ENCODE results near the gene CWC25. TPM values are rescaled to one million over a fixed set of nuclear protein-coding genes. Genes with fewer than 3 reads are reported as not detected.

Gene CWC25
- total and polyA plus RNA-seq, 9 of the 15 experiments (the other 6 are each of a cell fraction or from before 2014, with no cell fraction given) = 16.5 to 27.4 (median 23.0) TPM

DNA sequence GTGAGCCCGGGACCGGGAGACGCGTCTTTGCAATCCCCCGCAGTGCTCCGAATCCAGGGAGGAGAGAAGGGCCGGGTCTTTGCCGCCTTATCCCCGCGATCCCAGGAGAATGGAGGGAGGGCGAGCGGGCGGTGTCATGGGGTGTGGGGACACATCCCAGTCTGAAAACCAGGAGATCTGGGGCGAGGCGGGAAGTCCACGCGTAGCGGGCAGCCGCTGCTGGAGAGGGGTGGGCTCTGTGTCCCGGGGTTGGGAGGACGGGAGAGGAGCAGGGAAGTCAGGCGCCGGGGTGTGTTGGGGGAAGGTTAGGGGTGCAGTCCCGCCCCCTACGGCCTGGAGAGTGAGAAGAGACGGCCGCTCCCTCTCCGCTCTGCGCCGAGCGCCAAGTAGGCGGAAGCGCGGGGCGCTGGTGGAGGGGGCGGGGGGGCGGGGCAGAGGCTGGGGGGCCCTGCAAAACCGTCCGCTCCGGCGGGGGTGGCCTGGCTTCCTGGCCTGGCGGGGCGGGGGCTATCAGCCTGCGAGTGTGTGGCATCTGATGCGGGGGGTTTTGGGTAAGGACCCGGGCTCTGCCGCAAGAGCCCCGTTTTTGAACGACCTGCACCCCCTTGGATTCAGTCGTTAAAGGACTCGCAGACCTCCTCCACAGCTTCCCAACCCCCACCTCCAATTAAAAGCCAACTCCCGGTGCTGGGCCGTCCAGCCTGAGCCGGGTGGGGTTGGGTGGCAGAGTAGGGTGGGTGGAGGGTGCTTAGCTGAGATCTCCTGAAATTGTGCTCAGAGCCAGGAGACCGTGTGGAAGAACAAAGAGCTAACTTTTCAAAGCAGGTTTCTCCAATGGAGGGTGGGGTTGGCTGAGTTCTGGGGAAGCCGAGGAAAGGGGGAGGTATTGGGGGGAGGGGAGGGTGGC lies 45.4 kb upstream of the CWC25 start (continued):
- TF ChIP-seq ZNF778 (CRISPR knock-in tag; IDR thresholded peaks at IDR 0.05) (no peak), SIN3B (IDR thresholded peaks at IDR 0.05; ENCODE audit: low read depth) (no peak), CHD2 (IDR thresholded peaks at IDR 0.05; ENCODE audit: low read depth, low read length) (no peak), POLR2G (IDR thresholded peaks at IDR 0.05; ENCODE audit: low read depth, low read length) (peak; percentile 71), STAT5B (CRISPR knock-in tag; IDR thresholded peaks at IDR 0.05) (no peak), MTA3 (IDR thresholded peaks at IDR 0.05; ENCODE audit: borderline replicate concordance) (no peak), HMG20A (CRISPR knock-in tag; conservative IDR thresholded peaks at IDR 0.05) (no peak), RB1 (IDR thresholded peaks at IDR 0.05; ENCODE audit: low read depth) (no peak), HNRNPL (IDR thresholded peaks at IDR 0.05; ENCODE audit: low read depth, low read length) (no peak), KDM1A (IDR thresholded peaks at IDR 0.05) (no peak; a peak in 1 of 4 replicates), KLF16 (IDR thresholded peaks at IDR 0.05) (no peak)
- TF ChIP-seq, protein P1, sequence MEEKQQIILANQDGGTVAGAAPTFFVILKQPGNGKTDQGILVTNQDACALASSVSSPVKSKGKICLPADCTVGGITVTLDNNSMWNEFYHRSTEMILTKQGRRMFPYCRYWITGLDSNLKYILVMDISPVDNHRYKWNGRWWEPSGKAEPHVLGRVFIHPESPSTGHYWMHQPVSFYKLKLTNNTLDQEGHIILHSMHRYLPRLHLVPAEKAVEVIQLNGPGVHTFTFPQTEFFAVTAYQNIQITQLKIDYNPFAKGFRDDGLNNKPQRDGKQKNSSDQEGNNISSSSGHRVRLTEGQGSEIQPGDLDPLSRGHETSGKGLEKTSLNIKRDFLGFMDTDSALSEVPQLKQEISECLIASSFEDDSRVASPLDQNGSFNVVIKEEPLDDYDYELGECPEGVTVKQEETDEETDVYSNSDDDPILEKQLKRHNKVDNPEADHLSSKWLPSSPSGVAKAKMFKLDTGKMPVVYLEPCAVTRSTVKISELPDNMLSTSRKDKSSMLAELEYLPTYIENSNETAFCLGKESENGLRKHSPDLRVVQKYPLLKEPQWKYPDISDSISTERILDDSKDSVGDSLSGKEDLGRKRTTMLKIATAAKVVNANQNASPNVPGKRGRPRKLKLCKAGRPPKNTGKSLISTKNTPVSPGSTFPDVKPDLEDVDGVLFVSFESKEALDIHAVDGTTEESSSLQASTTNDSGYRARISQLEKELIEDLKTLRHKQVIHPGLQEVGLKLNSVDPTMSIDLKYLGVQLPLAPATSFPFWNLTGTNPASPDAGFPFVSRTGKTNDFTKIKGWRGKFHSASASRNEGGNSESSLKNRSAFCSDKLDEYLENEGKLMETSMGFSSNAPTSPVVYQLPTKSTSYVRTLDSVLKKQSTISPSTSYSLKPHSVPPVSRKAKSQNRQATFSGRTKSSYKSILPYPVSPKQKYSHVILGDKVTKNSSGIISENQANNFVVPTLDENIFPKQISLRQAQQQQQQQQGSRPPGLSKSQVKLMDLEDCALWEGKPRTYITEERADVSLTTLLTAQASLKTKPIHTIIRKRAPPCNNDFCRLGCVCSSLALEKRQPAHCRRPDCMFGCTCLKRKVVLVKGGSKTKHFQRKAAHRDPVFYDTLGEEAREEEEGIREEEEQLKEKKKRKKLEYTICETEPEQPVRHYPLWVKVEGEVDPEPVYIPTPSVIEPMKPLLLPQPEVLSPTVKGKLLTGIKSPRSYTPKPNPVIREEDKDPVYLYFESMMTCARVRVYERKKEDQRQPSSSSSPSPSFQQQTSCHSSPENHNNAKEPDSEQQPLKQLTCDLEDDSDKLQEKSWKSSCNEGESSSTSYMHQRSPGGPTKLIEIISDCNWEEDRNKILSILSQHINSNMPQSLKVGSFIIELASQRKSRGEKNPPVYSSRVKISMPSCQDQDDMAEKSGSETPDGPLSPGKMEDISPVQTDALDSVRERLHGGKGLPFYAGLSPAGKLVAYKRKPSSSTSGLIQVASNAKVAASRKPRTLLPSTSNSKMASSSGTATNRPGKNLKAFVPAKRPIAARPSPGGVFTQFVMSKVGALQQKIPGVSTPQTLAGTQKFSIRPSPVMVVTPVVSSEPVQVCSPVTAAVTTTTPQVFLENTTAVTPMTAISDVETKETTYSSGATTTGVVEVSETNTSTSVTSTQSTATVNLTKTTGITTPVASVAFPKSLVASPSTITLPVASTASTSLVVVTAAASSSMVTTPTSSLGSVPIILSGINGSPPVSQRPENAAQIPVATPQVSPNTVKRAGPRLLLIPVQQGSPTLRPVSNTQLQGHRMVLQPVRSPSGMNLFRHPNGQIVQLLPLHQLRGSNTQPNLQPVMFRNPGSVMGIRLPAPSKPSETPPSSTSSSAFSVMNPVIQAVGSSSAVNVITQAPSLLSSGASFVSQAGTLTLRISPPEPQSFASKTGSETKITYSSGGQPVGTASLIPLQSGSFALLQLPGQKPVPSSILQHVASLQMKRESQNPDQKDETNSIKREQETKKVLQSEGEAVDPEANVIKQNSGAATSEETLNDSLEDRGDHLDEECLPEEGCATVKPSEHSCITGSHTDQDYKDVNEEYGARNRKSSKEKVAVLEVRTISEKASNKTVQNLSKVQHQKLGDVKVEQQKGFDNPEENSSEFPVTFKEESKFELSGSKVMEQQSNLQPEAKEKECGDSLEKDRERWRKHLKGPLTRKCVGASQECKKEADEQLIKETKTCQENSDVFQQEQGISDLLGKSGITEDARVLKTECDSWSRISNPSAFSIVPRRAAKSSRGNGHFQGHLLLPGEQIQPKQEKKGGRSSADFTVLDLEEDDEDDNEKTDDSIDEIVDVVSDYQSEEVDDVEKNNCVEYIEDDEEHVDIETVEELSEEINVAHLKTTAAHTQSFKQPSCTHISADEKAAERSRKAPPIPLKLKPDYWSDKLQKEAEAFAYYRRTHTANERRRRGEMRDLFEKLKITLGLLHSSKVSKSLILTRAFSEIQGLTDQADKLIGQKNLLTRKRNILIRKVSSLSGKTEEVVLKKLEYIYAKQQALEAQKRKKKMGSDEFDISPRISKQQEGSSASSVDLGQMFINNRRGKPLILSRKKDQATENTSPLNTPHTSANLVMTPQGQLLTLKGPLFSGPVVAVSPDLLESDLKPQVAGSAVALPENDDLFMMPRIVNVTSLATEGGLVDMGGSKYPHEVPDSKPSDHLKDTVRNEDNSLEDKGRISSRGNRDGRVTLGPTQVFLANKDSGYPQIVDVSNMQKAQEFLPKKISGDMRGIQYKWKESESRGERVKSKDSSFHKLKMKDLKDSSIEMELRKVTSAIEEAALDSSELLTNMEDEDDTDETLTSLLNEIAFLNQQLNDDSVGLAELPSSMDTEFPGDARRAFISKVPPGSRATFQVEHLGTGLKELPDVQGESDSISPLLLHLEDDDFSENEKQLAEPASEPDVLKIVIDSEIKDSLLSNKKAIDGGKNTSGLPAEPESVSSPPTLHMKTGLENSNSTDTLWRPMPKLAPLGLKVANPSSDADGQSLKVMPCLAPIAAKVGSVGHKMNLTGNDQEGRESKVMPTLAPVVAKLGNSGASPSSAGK (IDR thresholded peaks at IDR 0.05) = no peak
- TF ChIP-seq, protein P2, sequence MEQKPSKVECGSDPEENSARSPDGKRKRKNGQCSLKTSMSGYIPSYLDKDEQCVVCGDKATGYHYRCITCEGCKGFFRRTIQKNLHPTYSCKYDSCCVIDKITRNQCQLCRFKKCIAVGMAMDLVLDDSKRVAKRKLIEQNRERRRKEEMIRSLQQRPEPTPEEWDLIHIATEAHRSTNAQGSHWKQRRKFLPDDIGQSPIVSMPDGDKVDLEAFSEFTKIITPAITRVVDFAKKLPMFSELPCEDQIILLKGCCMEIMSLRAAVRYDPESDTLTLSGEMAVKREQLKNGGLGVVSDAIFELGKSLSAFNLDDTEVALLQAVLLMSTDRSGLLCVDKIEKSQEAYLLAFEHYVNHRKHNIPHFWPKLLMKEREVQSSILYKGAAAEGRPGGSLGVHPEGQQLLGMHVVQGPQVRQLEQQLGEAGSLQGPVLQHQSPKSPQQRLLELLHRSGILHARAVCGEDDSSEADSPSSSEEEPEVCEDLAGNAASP (IDR thresholded peaks at IDR 0.05) = no peak
- TF ChIP-seq, protein P3, sequence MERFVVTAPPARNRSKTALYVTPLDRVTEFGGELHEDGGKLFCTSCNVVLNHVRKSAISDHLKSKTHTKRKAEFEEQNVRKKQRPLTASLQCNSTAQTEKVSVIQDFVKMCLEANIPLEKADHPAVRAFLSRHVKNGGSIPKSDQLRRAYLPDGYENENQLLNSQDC (CRISPR knock-in tag; IDR thresholded peaks at IDR 0.05) = 0 out of 2 replicates have a peak, but pooled peaks have one; percentile 23

All from K562 (cell line).